Heart left ventricle (tissue), 16 donors: Measurements from ENCODE around the gene ABR. TPM values are rescaled to one million over a fixed set of nuclear protein-coding genes. Genes with fewer than 3 reads are reported as not detected.
A peak's percentile ranks its signal among the peaks of the same experiment; 100 is the strongest.

ENCODE experiments used
- ATAC-seq, 4 donors: fragments of 200-7000 bp; cut with Tn5 transposase; one replicate each; pipeline ENCODE4 v1.9.1; 2020 to 2022; ENCODE audit warnings: moderate library complexity in 4 of 4, mild to moderate bottlenecking in 3 of 4, moderate number of reproducible peaks in 1 of 4
- DNase-seq, 5 donors: peaks; one replicate each; pipeline ENCODE4 v3.0.0-alpha.2; 2020
- H3K27ac ChIP-seq, 12 donors: fragments of 200-600 bp; sonication (generic) in 4 of 12; one replicate each; pipeline versions ENCODE4 v1.5.0 to v1.8.0; 2016 to 2022; ENCODE audit warnings: mild to moderate bottlenecking in 2 of 12
- H3K27me3 ChIP-seq, 9 donors: fragments of 200-600 bp; sonication (generic) in 2 of 9; one replicate each; pipeline versions ENCODE4 v1.5.1 to v1.8.0; 2016 to 2022; ENCODE audit warnings: mild to moderate bottlenecking in 3 of 9
- H3K36me3 ChIP-seq, 9 donors: fragments of 200-600 bp; sonication (generic) in 2 of 9; one replicate each; pipeline versions ENCODE4 v1.5.0 to v1.8.0; 2018 to 2022; ENCODE audit warnings: mild to moderate bottlenecking in 2 of 9
- H3K4me1 ChIP-seq, 12 donors: fragments of 200-600 bp; sonication (generic) in 4 of 12; one replicate each; pipeline versions ENCODE4 v1.5.0 to v1.8.0; 2016 to 2022; ENCODE audit warnings: mild to moderate bottlenecking in 3 of 12
- H3K4me3 ChIP-seq, 12 donors: fragments of 200-600 bp; sonication (generic) in 4 of 12; one replicate each; pipeline versions ENCODE4 v1.5.0 to v1.8.0; 2017 to 2022; ENCODE audit warnings: mild to moderate bottlenecking in 9 of 12, moderate library complexity in 4 of 12
- H3K9me3 ChIP-seq, 12 donors: fragments of 200-600 bp; sonication (generic) in 4 of 12; one replicate each; pipeline versions ENCODE4 v1.5.0 to v1.8.0; 2016 to 2022; ENCODE audit warnings: mild to moderate bottlenecking in 1 of 12
- CTCF ChIP-seq, 12 donors: fragments of 200-600 bp; sonication (generic) in 4 of 12; IDR thresholded peaks; one replicate each; pipeline versions ENCODE4 v1.5.0 to v1.8.0; 2018 to 2022; ENCODE audit warnings: antibody characterized with exemption in 12 of 12, mild to moderate bottlenecking in 5 of 12
- POLR2A ChIP-seq, 2 donors: fragments of 450-650 bp; IDR thresholded peaks; one replicate each; pipeline ENCODE4 v1.6.1; 2017; ENCODE audit warnings: antibody characterized with exemption in 2 of 2, mild to moderate bottlenecking in 2 of 2, moderate library complexity in 2 of 2
- WGBS, 4 donors: extraction: QIAGEN DNeasy Blood & Tissue Kit in 2 of 4; methylation state at CpG; one replicate each; pipeline versions ENCODE4 v1.1.5 to v1.1.7; 2013 to 2018; 5-methylcytosine and 5-hydroxymethylcytosine counted together
- intact Hi-C, 10 donors: fragments of 100-400 bp; cut with DNase I; formaldehyde crosslinking; loops; one replicate each; pipeline versions ENCODE4 v1.11.1 to v1.14.2; 2022
- long read RNA-seq, 3 donors: library from polyadenylated mRNA; unstranded; transcript quantifications; one replicate each; pipeline ENCODE4 v2.0.0, GENCODE V29; 2020 to 2021
- polyA plus RNA-seq, 2 donors: library from polyadenylated mRNA; stranded (reverse); fragments of 200-250 nt; gene quantifications; one replicate each; pipeline ENCODE4 v1.2.3, GENCODE V29; 2013
- total RNA-seq, 9 donors: library from RNA; depleted of rRNA in 2 of 9; stranded (reverse); fragments of >200 nt in 2 of 9; fragmentation: NEBNext Ultra II Directional in 3 of 9; extraction: Animal tissue kit (Norgen Biotek cat#: 25700) in 3 of 9; gene quantifications; one replicate each; pipeline versions ENCODE4 v1.1.0 to v1.2.4, GENCODE V29; 2016 to 2023
- donor health status: ischemic (EF 13 %, LVEDD 7.1; RV severe dilation, severe dysfunction).
- donor health status: healthy with polysubstance abuse.
- donor health status: DM: no; HTN: yes; CAD: no.
- donor health status: DM: no; HTN: no; CAD: no.
- donor health status: ischemic (EF 25% LVEDD 6.9; RV normal size, moderate dysfunction).
- donor health status: ischemic (EF 25% LVEDD 5.7; RV mildly dilated, moderate dysfunction).
- donor health status: healthy.
- donor health status: DM: yes; HTN: yes; CAD: no.
- donor health status: ischemic (EF 35%, LVEDD 5.7; RV mildly dilated, moderate dysfunction).
- donor health status: nonischemic (EF 11% LVEDD 7.7; RV severe dilation, severe dysfunction).
- donor health status: DM: yes; HTN: yes; CAD: no.
- donor health status: PGD.
- donor health status: ischemic (EF 29% LVEDD 5.4; RV normal size, mild dysfunction).
- donor health status: nonischemic (EF 23%, LVEDD 6.1; RV moderate dilation, normal function).

The ABR gene
- total RNA-seq (100 to 1,000 TPM; 134 to 171 (median 156) TPM), polyA plus RNA-seq (10 to 100 TPM; 64.5 to 93.2 TPM)
- long read RNA-seq, donor 1, transcript ABR-204 (8 exons, 1,049 nt): major isoform, 8 of 170 reads
- long read RNA-seq, donor 1, transcript ABR-218 (5 exons, 3,776 nt): minor isoform, 6 of 170 reads
- long read RNA-seq, donor 1, partial matches to known transcripts: 30 of 170 reads
- long read RNA-seq, donor 1, other reads (novel, unspliced or antisense): 124 of 170 reads
- long read RNA-seq, donor 2, full-length matches to known transcripts: 28 of 454 reads
- long read RNA-seq, donor 2, partial matches to known transcripts: 103 of 454 reads
- long read RNA-seq, donor 2, other reads (novel, unspliced or antisense): 323 of 454 reads
- long read RNA-seq, donor 3, full-length matches to known transcripts: 12 of 186 reads
- long read RNA-seq, donor 3, partial matches to known transcripts: 38 of 186 reads
- long read RNA-seq, donor 3, other reads (novel, unspliced or antisense): 136 of 186 reads

- Histone ChIP-seq H3K4me1 (peaks cover 8 to 88% (median 53%) of the 10 kb centered on the region in 12 donors), H3K27me3 (no peaks in the 10 kb centered on the region), H3K36me3 (peaks cover 0 to 5% (median 0%) of the 10 kb centered on the region in 9 donors), H3K4me3 (peak within 1 kb of the TSS; percentile 59 to 95 (median 75)), H3K27ac (peak within 1 kb of the TSS in 10 of 12 donors; percentile 34 to 84 (median 64)), H3K9me3 (no peaks in the 10 kb centered on the region)
- intact Hi-C loops: loop anchor here in 1 of 10 donors (10.0 kb wide), 1 partner anchor 125 kb away; no protein-coding TSS in a partner anchor
- DNase-seq (peak; percentile 60 to 81 (median 66)), ATAC-seq (peak in 3 of 4 donors; percentile 10 to 72 (median 49))
- 8 to 80% (median 10%) methylated on average over 9 to 98 of the region's 98 CpGs for WGBS, 4 donors
- no peak for TF ChIP-seq CTCF (IDR thresholded peaks at IDR 0.05)
- peak in 1 of 2 donors; percentile 53 for TF ChIP-seq POLR2A (IDR thresholded peaks at IDR 0.05)
These were observed at the start of gene ABR for GRCh38 chr17:1179818-1180742. Gene ABR (minus strand): TSS chr17:1179981. CDS start chr17:1179727, 254 bp downstream.

GRCh38 chr17:1229349-1229899, 49.6 kb upstream of the ABR start:
- no peaks in the 10 kb centered on the region for H3K9me3 ChIP-seq
- peaks cover 0 to 40% (median 18%) of the 10 kb centered on the region in 12 donors for H3K4me1 ChIP-seq
- peak in 1 of 2 donors; percentile 49 for TF ChIP-seq POLR2A (IDR thresholded peaks at IDR 0.05)
- no peak for TF ChIP-seq CTCF (IDR thresholded peaks at IDR 0.05)
- H3K27me3 ChIP-seq: peaks cover 9 to 53% (median 26%) of the 10 kb centered on the region in 9 donors
- WGBS, 4 donors: 1% methylated on average over 47 to 74 of the region's 74 CpGs; no CpG with 5 or more reads in 1 of the 4 donors
- peak; percentile 67 to 86 (median 76) for DNase-seq
- H3K36me3 ChIP-seq: no peaks in the 10 kb centered on the region
- intact Hi-C loops: no loop called here
- H3K27ac ChIP-seq: peak overlapping the region in 8 of 12 donors; percentile 38 to 84 (median 42)
- peak overlapping the region; percentile 32 to 74 (median 54) for H3K4me3 ChIP-seq
- peak in 3 of 4 donors; percentile 41 to 59 (median 58) for ATAC-seq

- no peak for ATAC-seq
- TF ChIP-seq POLR2A (IDR thresholded peaks at IDR 0.05) (no peak), CTCF (IDR thresholded peaks at IDR 0.05) (no peak)
- WGBS, 4 donors: 0 to 1% (median 1%) methylated on average over 22 to 79 of the region's 79 CpGs
These were observed 49.1 kb upstream of the ABR start for GRCh38 chr17:1228781-1229348.

More at GRCh38 chr17:1228781-1229348, 49.1 kb upstream of the ABR start:
- Histone ChIP-seq H3K36me3 (no peaks in the 10 kb centered on the region), H3K9me3 (no peaks in the 10 kb centered on the region), H3K4me1 (peaks cover 0 to 40% (median 16%) of the 10 kb centered on the region in 12 donors), H3K27ac (peak overlapping the region in 7 of 12 donors; percentile 25 to 84 (median 43)), H3K4me3 (peak overlapping the region; percentile 32 to 74 (median 54)), H3K27me3 (peaks cover 9 to 53% (median 26%) of the 10 kb centered on the region in 9 donors)
- intact Hi-C loops: no loop called here
- DNase-seq: no peak
